Esophagus squamous epithelium (tissue), 4 donors: Measurements from ENCODE around the gene SSH2.

Experiments used
- POLR2A ChIP-seq, 4 donors: fragments of 450-650 bp; IDR thresholded peaks; one replicate each; pipeline ENCODE4 v1.6.1; 2017; ENCODE audit warnings: antibody characterized with exemption in 4 of 4, mild to moderate bottlenecking in 4 of 4, moderate library complexity in 3 of 4
- TF ChIP-seq, protein P1 (sequence below), 6 experiments: fragments of 450-650 bp in 4 of 6; fragments of 200-600 bp in 2 of 6; sonication (generic) in 2 of 6; IDR thresholded peaks; one replicate each; pipeline ENCODE4 v1.5.1; 2016 to 2019; ENCODE audit warnings: antibody characterized with exemption in 6 of 6, mild to moderate bottlenecking in 4 of 6, moderate library complexity in 4 of 6

DNA sequence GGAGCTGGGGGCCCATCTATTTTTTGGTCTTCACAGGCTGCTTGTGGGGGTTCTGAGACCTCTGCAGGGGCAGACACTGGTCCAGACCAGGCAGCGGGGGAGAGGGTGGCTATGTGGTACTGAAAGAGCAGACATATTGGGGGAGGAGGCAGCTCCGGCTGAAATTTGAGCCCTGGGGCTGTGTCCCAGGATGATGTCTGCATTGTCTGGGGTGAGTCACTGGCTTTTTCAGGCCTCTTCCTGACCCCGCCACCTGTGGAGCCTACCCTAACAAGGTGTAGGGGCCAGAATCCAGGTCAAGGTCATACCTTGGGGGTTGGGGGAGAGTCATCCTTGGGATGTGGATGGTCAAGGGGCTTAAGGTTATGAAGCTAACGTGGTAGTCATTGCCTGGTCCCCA is 309.8 kb downstream of the SSH2 start:
- TF ChIP-seq, protein P1, sequence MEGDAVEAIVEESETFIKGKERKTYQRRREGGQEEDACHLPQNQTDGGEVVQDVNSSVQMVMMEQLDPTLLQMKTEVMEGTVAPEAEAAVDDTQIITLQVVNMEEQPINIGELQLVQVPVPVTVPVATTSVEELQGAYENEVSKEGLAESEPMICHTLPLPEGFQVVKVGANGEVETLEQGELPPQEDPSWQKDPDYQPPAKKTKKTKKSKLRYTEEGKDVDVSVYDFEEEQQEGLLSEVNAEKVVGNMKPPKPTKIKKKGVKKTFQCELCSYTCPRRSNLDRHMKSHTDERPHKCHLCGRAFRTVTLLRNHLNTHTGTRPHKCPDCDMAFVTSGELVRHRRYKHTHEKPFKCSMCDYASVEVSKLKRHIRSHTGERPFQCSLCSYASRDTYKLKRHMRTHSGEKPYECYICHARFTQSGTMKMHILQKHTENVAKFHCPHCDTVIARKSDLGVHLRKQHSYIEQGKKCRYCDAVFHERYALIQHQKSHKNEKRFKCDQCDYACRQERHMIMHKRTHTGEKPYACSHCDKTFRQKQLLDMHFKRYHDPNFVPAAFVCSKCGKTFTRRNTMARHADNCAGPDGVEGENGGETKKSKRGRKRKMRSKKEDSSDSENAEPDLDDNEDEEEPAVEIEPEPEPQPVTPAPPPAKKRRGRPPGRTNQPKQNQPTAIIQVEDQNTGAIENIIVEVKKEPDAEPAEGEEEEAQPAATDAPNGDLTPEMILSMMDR (IDR thresholded peaks at IDR 0.05) = no peak
- TF ChIP-seq POLR2A (IDR thresholded peaks at IDR 0.05) = no peak
